Measurements from ENCODE around the gene OPRL1. TPM values are rescaled to one million over a fixed set of nuclear protein-coding genes. Genes with fewer than 3 reads are reported as not detected.

Gene OPRL1
- total RNA-seq, 1 donor: 0.63 TPM

GRCh38 chr20:64048402-64049044 lies 31.4 kb upstream of the OPRL1 start:
- no peak overlapping the region for H3K4me3 ChIP-seq (ENCODE audit: low read depth, low read length)
- no peak for DNase-seq (ENCODE audit: low read depth)
- TF ChIP-seq CTCF (IDR thresholded peaks at IDR 0.05; ENCODE audit: insufficient read depth, low read length): no peak

- TF ChIP-seq CTCF (IDR thresholded peaks at IDR 0.05; ENCODE audit: insufficient read depth, low read length): no peak
- peak; percentile 18 for DNase-seq (ENCODE audit: low read depth)
- peak within 1 kb of the TSS; percentile 31 for H3K4me3 ChIP-seq (ENCODE audit: low read depth, low read length)
These were observed 30.6 kb upstream of the OPRL1 start, which contains the start of gene SOX18 for GRCh38 chr20:64049060-64049877. Gene SOX18, minus strand, starts transcription at chr20:64049639. Its CDS starts 123 bp downstream, at chr20:64049516.

GRCh38 chr20:64049878-64050260 lies 30.0 kb upstream of the OPRL1 start:
- no peak overlapping the region for H3K4me3 ChIP-seq (ENCODE audit: low read depth, low read length)
- DNase-seq (ENCODE audit: low read depth): no peak
- no peak for TF ChIP-seq CTCF (IDR thresholded peaks at IDR 0.05; ENCODE audit: insufficient read depth, low read length)

- no peak for TF ChIP-seq CTCF (IDR thresholded peaks at IDR 0.05; ENCODE audit: insufficient read depth, low read length)
- DNase-seq (ENCODE audit: low read depth): no peak
- H3K4me3 ChIP-seq (ENCODE audit: low read depth, low read length): no peak overlapping the region
These were observed 29.4 kb upstream of the OPRL1 start for GRCh38 chr20:64050261-64051032.

- no peak for DNase-seq (ENCODE audit: low read depth)
- no peak for TF ChIP-seq CTCF (IDR thresholded peaks at IDR 0.05; ENCODE audit: insufficient read depth, low read length)
- no peak overlapping the region for H3K4me3 ChIP-seq (ENCODE audit: low read depth, low read length)
These were observed 28.8 kb upstream of the OPRL1 start for GRCh38 chr20:64051033-64051452.

- no peak overlapping the region for H3K4me3 ChIP-seq (ENCODE audit: low read depth, low read length)
- TF ChIP-seq CTCF (IDR thresholded peaks at IDR 0.05; ENCODE audit: insufficient read depth, low read length): no peak
- no peak for DNase-seq (ENCODE audit: low read depth)
These were observed 28.1 kb upstream of the OPRL1 start for GRCh38 chr20:64051561-64052325.
